NB4 (cell line): Measurements from ENCODE around the gene FTCDNL1.

ENCODE experiments used
- POLR2A ChIP-seq: IDR thresholded peaks from 2 replicates; pipeline ENCODE4 v1.6.1; 2011; ENCODE audit warnings: mild to moderate bottlenecking; ENCODE audit not compliant: insufficient read length; ENCODE audit errors: extremely low read depth
- TF ChIP-seq, protein P1 (sequence below): IDR thresholded peaks from one replicate; pipeline ENCODE4 v1.5.1; 2012; ENCODE audit warnings: low read depth, low read length

DNA sequence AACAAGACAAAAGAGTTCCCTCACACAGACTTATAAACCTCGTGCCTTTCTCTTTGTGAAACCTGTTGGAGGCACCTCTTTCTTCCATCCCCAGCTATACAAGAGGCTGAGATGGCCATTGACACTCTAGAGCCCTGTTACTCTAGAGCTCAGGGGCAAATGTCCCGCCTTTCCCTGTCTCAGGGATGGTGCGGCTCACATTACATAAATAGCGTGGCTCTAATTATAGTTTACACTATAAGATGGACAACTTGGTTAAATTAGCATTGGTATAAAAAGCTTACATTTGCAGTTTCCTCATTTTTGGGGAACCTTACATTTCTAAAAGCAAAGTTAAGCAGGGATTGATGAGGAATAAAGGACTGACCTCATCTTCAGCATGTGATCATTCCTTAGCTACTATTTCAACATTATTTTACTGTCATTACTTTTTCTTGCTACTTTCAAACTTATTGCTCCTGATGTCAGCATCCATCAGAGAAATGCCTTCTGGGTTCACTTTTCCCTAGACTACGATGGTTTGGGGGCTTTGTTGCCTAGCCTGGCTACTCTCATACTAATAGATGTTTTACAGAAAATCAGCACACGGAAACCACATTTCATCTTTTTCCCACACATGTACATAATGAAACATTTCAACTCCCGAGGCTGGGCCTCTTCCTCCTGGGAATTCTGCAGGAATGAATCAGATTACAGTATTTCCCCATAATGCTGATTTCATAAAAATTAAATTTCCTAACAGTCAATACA lies 40.4 kb downstream of the FTCDNL1 start:
- TF ChIP-seq, protein P1, sequence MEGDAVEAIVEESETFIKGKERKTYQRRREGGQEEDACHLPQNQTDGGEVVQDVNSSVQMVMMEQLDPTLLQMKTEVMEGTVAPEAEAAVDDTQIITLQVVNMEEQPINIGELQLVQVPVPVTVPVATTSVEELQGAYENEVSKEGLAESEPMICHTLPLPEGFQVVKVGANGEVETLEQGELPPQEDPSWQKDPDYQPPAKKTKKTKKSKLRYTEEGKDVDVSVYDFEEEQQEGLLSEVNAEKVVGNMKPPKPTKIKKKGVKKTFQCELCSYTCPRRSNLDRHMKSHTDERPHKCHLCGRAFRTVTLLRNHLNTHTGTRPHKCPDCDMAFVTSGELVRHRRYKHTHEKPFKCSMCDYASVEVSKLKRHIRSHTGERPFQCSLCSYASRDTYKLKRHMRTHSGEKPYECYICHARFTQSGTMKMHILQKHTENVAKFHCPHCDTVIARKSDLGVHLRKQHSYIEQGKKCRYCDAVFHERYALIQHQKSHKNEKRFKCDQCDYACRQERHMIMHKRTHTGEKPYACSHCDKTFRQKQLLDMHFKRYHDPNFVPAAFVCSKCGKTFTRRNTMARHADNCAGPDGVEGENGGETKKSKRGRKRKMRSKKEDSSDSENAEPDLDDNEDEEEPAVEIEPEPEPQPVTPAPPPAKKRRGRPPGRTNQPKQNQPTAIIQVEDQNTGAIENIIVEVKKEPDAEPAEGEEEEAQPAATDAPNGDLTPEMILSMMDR: no peak
- TF ChIP-seq POLR2A: no peak
